Caco-2 (cell line): ENCODE measurements around the gene MCU. TPM values are rescaled to one million over a fixed set of nuclear protein-coding genes. Genes with fewer than 3 reads are reported as not detected.

Experiments used
- BruUV-seq: library from RNA; stranded (reverse); fragments of 400-500 nt; replicated peaks from 2 replicates; lab custom pipeline; 2021; lab: Mats Ljungman, UMichigan
- CTCF ChIA-PET: fragments of 300-600 bp; sonication (Branson Sonifier 250); formaldehyde crosslinking; loops from one replicate; lab custom pipeline; 2022; ENCODE audit warnings: antibody characterized with exemption; lab: Charles Lee
- POLR2A ChIA-PET: fragments of 300-600 bp; sonication (Branson Sonifier 250); formaldehyde crosslinking; loops from one replicate; lab custom pipeline; 2022; ENCODE audit warnings: antibody characterized with exemption; lab: Charles Lee
- DNase-seq, 2 experiments: peaks; one replicate each; pipeline versions ENCODE4 v3.0.0 to v3.0.0-alpha.2; 2020 to 2022
- H3K27me3 ChIP-seq: replicated peaks from 2 replicates; pipeline ENCODE4 v1.6.0; 2011; ENCODE audit warnings: low read length; ENCODE audit not compliant: control insufficient read depth, insufficient read depth
- H3K36me3 ChIP-seq: 2 replicates; pipeline ENCODE4 v1.5.1; 2011; ENCODE audit warnings: low read length; ENCODE audit not compliant: control insufficient read depth, insufficient read depth
- H3K4me1 ChIP-seq: fragments of 250-450 bp; sonication (Bioruptor Pico); 2 replicates; pipeline ENCODE4 v1.5.1; 2020; ENCODE audit warnings: mild to moderate bottlenecking
- H3K4me3 ChIP-seq: 2 replicates; pipeline ENCODE4 v1.5.1; 2011; ENCODE audit warnings: low read depth, mild to moderate bottlenecking, control low read depth, low read length
- H3K9me3 ChIP-seq: fragments of 250-450 bp; sonication (Bioruptor Pico); 2 replicates; pipeline ENCODE4 v1.5.1; 2020; ENCODE audit warnings: mild to moderate bottlenecking, moderate library complexity
- H3K27ac Mint-ChIP-seq: one replicate; pipeline ENCODE4 v1.8.0; 2022; ENCODE audit warnings: mixed read lengths; ENCODE audit not compliant: unreplicated experiment
- H3K27me3 Mint-ChIP-seq: one replicate; pipeline ENCODE4 v1.8.0; 2022; ENCODE audit warnings: mixed read lengths; ENCODE audit not compliant: insufficient read depth, unreplicated experiment
- H3K36me3 Mint-ChIP-seq: one replicate; pipeline ENCODE4 v1.8.0; 2022; ENCODE audit warnings: mild to moderate bottlenecking, mixed read lengths; ENCODE audit not compliant: insufficient read depth, unreplicated experiment
- H3K4me1 Mint-ChIP-seq: one replicate; pipeline ENCODE4 v1.8.0; 2022; ENCODE audit warnings: low read depth, mixed read lengths; ENCODE audit not compliant: unreplicated experiment
- H3K4me3 Mint-ChIP-seq: one replicate; pipeline ENCODE4 v1.8.0; 2022; ENCODE audit warnings: mild to moderate bottlenecking, moderate library complexity, mixed read lengths; ENCODE audit not compliant: unreplicated experiment
- H3K9me3 Mint-ChIP-seq: one replicate; pipeline ENCODE4 v1.8.0; 2022; ENCODE audit warnings: mixed read lengths; ENCODE audit not compliant: unreplicated experiment
- CTCF ChIP-seq, 2 experiments: fragments of 200-600 bp in 1 of 2; IDR thresholded peaks; 1 replicate in 1 of 2; 2 replicates in 1 of 2; pipeline versions ENCODE4 v1.5.1 to v1.8.0; 2011 to 2022; ENCODE audit warnings: antibody characterized with exemption in 1 of 2, control low read depth in 1 of 2, inconsistent platforms in 1 of 2, low read depth in 1 of 2, low read length in 1 of 2, mild to moderate bottlenecking in 1 of 2, moderate library complexity in 1 of 2; ENCODE audit not compliant: insufficient read depth in 1 of 2, severe bottlenecking in 1 of 2, unreplicated experiment in 1 of 2
- intact Hi-C: fragments of 100-400 bp; cut with micrococcal nuclease; formaldehyde crosslinking; loops from one replicate; pipeline ENCODE4 v1.10.0; 2022; ENCODE audit not compliant: unreplicated experiment
- total RNA-seq: library from RNA; stranded (reverse); gene quantifications from 2 replicates; pipeline ENCODE4 v1.2.3, GENCODE V29; 2022

Gene MCU
- total RNA-seq, 1 experiment from 2014 or later, result 62.5 TPM

- ChIA-PET POLR2A (no interaction called here), CTCF (no interaction called here)
- no TSS peak for BruUV-seq
- Histone ChIP-seq H3K27me3 (no peaks in the 10 kb centered on the region), H3K4me3 (no peak overlapping the region), H3K36me3 (no peaks in the 10 kb centered on the region), H3K9me3 (no peaks in the 10 kb centered on the region), H3K4me1 (peaks cover 7% of the 10 kb centered on the region; the same call in 1 of the 2 replicates)
- H3K27me3 Mint-ChIP-seq, result no peaks in the 10 kb centered on the region
- H3K4me3 Mint-ChIP-seq, result no peak overlapping the region
- peaks cover 10% of the 10 kb centered on the region for H3K9me3 Mint-ChIP-seq
- no peaks in the 10 kb centered on the region for H3K36me3 Mint-ChIP-seq
- H3K4me1 Mint-ChIP-seq, result peaks cover 7% of the 10 kb centered on the region
- no peak overlapping the region for H3K27ac Mint-ChIP-seq
- DNase-seq, result no peak
- intact Hi-C loops, result no loop called here
- no peak for TF ChIP-seq CTCF (IDR thresholded peaks at IDR 0.05; ENCODE audit: insufficient read depth in 1 of 2, low read depth in 1 of 2, low read length in 1 of 2, severe bottlenecking in 1 of 2, unreplicated experiment in 1 of 2)
Observed at GRCh38 chr10:72661431-72661830, 30.5 kb upstream of the MCU start.

GRCh38 chr10:72663971-72664370 is 28.0 kb upstream of the MCU start:
- H3K4me3 Mint-ChIP-seq, result no peak overlapping the region
- CTCF ChIA-PET, result interaction anchor here (0.6 kb wide), 1 partner anchor 431 kb away, joined by 5 read pairs; no protein-coding TSS in a partner anchor
- H3K9me3 Mint-ChIP-seq, result peaks cover 10% of the 10 kb centered on the region
- no peaks in the 10 kb centered on the region for H3K27me3 Mint-ChIP-seq
- peaks cover 7% of the 10 kb centered on the region; the same call in 1 of the 2 replicates for H3K4me1 ChIP-seq
- no peaks in the 10 kb centered on the region for H3K27me3 ChIP-seq
- H3K36me3 Mint-ChIP-seq, result no peaks in the 10 kb centered on the region
- no peak for DNase-seq
- no peak for TF ChIP-seq CTCF (IDR thresholded peaks at IDR 0.05; ENCODE audit: insufficient read depth in 1 of 2, low read depth in 1 of 2, low read length in 1 of 2, severe bottlenecking in 1 of 2, unreplicated experiment in 1 of 2)
- peaks cover 5% of the 10 kb centered on the region for H3K4me1 Mint-ChIP-seq
- no peak overlapping the region for H3K4me3 ChIP-seq
- no peaks in the 10 kb centered on the region for H3K9me3 ChIP-seq
- intact Hi-C loops, result no loop called here
- no TSS peak for BruUV-seq
- H3K36me3 ChIP-seq, result no peaks in the 10 kb centered on the region
- POLR2A ChIA-PET, result no interaction called here
- H3K27ac Mint-ChIP-seq, result no peak overlapping the region

GRCh38 chr10:72665925-72666324 is 26.0 kb upstream of the MCU start:
- peaks cover under 1% of the 10 kb centered on the region for H3K9me3 Mint-ChIP-seq
- intact Hi-C loops, result no loop called here
- no peak for DNase-seq
- H3K27me3 ChIP-seq, result no peaks in the 10 kb centered on the region
- no TSS peak for BruUV-seq
- H3K36me3 Mint-ChIP-seq, result no peaks in the 10 kb centered on the region
- TF ChIP-seq CTCF (IDR thresholded peaks at IDR 0.05; ENCODE audit: insufficient read depth in 1 of 2, low read depth in 1 of 2, low read length in 1 of 2, severe bottlenecking in 1 of 2, unreplicated experiment in 1 of 2), result no peak
- ChIA-PET CTCF (no interaction called here), POLR2A (interaction anchor here (0.6 kb wide), 1 partner anchor 126 kb away, joined by 7 read pairs; no protein-coding TSS in a partner anchor)
- H3K4me1 Mint-ChIP-seq, result no peaks in the 10 kb centered on the region
- H3K27ac Mint-ChIP-seq, result no peak overlapping the region
- H3K4me3 Mint-ChIP-seq, result no peak overlapping the region
- H3K27me3 Mint-ChIP-seq, result no peaks in the 10 kb centered on the region
- no peaks in the 10 kb centered on the region for H3K4me1 ChIP-seq
- H3K9me3 ChIP-seq, result no peaks in the 10 kb centered on the region
- no peak overlapping the region for H3K4me3 ChIP-seq
- no peaks in the 10 kb centered on the region for H3K36me3 ChIP-seq
